Stimulated activated CD4-positive, alpha-beta T cell treated with anti-CD3 and anti-CD28 coated beads, Interleukin-1b, Interleukin-23, amount 100 ng/mL, for 1 hour (primary cell): ENCODE results near the gene RPTOR.

ENCODE experiments used
- DNase-seq, 2 donors: peaks; one replicate each; pipeline ENCODE4 v3.0.0-alpha.2; 2020; ENCODE audit warnings: low read depth in 2 of 2

Gene RPTOR

GRCh38 chr17:80961541-80962330 lies 417.1 kb downstream of the RPTOR start:
- no peak for DNase-seq

- DNase-seq = no peak
Measured at GRCh38 chr17:80962356-80963329, 418.0 kb downstream of the RPTOR start.

DNA sequence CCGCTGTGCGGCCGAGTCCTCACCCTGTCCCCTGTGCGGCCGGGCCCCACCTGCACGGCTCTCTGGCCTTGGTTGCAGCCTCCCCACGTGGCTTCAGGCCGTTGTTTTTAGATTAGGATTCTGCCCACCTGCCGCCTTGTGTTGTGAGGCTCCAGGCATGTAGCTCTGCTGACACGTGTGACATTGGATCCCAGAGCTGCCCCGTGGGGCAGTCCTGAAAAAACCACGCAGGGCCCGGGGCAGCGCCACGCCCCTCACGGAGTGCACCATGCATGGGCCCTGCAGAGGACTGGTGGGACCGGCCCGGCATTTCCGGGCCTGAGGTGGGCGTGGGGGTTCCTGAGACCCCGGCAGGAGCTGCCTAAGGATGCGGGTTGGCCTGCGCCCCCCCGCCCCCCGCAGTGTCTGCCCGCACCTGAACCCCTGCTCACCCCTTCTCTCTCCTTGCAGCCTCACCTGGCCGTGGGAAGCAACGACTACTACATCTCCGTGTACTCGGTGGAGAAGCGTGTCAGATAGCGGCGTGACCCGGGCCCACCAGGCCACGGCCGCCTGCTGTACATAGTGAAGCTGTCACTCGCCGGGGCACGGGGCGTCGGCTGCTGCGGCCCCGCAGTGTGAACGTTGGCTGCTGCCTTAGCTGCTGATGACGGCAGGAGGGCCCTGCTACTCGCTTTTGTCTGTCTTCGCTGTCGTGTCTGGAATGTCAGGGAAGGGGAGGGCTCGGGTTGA lies 419.3 kb downstream of the RPTOR start:
- DNase-seq = no peak

- no peak for DNase-seq
Measured at GRCh38 chr17:80964544-80964856, 419.9 kb downstream of the RPTOR start.

DNA sequence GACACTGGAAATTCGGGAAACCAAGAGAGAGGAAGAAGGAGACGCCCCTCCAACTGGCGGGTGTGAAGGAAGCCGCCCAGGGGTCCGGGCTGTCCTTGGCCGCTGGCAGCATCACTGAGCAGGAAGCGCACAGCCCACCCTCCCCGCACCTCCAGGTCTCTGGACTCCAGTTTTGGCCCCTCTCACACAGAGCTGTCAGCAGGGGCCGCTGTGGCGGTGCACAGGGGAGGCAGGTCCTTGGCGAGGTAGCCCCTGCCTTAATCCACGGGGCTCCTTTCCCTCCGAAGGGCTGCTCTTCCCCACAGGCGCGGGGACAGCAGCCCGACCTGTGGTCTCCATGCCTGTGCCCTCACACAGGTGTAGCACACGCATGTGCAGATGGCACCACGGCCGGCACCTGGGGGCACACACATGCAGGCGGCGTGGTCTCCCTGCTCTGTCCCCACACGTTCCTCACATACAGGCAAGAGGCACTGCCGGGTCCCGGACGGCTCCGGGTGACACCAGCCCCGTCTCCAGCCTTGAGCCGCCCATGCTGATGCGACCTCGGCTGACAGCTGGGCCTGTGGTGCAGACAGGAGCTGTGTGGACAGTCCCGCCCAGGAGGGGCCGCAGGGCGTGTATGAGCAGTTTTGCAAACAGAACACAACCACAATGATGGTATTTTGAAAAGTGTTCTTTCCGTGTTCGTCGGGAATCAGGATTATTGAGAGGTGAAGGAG lies 420.4 kb downstream of the RPTOR start:
- DNase-seq = no peak

- DNase-seq = no peak
Measured at GRCh38 chr17:80965606-80966005, 421.0 kb downstream of the RPTOR start.

DNA sequence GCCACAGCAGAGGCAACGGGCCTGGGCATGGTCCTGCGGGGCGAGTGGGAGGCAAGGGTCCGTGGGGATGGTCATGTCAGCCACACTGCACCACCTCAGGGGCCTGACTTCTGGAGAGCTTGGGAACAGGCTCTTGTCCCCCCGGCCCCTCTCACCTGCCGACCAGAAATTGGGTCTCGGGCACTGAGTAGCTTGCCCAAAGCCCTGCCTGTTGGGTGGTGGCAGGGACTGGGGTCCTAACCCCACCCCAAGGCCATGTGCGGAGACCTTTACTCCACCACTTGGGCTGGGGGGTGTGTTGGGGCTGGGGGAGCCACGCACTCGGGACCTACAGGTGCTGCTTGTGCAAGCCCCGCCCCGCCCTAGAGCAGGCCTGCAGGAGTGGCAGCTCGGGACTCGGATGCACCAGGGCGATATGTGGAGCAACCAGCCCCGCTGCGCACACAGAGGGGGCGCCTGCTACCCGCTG lies 422.8 kb downstream of the RPTOR start:
- no peak for DNase-seq

DNA sequence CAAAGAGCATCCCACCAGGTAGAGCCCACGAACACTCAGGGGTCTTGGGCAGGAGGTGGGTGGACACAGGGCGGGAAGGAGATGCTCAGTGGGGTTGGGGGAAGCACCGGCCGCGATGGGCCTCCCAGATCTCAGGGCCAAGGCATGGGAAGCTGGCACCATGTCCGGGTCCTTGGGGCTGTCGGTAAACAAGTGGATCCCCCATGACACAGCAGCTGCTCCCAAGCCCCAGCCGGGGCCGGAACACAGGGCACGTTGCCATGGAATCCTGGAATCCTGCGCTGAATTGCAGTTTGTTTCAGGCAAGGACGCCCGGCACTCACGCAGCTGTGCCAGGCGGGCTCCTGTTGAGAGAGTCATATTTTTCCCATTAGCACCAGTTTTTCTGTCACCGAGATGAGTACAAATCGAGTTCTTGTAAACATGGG lies 424.0 kb downstream of the RPTOR start:
- DNase-seq = no peak

- no peak for DNase-seq
Measured at GRCh38 chr17:80969030-80969673, 424.5 kb downstream of the RPTOR start.

DNA sequence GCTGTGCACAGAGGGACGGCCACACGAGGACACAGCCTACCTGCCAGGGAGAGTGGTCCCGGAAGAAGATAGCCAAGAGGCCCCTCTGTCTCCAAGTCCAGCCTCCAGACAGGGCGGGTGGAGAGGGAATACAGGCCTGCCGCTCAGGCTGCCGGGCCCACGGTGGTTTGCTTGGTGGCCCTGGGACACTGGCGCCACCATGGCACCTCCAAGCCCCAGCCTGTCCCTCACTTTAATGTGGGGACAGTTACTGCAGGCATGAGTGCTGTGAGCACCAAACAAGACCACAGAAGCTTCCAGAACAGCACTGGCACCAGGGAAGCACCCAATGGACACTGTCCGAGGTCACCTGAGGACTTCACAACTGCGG lies 425.0 kb downstream of the RPTOR start:
- DNase-seq = no peak

- no peak for DNase-seq
Measured at GRCh38 chr17:80970044-80970761, 425.6 kb downstream of the RPTOR start.

GRCh38 chr17:80970762-80971703 lies 426.4 kb downstream of the RPTOR start:
- DNase-seq = no peak

DNA sequence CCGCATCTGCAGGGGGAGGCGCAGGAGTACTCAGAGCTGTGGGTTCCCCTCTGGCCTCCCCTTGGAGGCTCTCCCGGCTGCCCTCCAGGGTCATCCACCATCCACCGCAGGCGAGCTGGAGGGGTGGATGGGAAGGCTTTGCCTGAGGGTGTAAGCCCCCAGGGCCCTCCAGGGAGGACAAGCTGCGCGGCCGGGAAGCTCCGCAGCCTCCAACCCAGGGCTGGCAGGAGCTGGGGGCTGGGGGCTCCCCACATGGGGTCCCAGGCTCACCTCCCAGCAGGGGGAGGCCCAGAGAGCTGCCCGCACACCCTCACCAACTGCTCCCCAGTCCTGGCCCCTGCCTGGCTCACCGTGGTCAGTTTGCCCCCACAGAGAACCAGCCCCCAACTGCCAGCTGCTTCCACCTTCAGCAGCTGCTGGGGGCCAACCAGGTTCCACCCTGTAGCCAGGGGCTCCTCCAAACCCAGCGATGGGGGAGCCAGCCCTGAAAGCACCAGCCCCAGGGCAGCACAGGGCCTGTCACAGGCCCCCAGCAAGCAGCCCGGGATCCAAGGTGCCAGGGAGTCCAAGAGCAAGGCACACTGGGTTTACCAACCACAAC lies 427.2 kb downstream of the RPTOR start:
- no peak for DNase-seq

DNA sequence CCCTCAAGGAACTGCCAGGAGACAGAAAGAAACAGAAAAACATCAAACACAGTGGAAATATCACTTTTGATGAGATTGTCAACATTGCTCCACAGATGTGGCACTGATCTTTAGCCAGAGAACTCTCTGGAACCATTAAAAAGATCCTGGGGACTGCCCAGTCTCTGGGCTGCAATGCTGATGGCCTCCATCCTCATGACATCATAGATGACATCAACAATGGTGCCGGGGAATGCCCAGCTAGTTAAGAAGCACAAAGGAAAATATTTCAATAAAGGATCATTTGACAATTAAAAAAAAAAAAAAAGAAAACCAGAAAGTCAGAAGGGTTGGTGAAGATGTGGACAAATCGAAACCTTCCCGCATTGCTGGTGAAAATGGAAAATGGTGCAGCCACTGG lies 432.1 kb downstream of the RPTOR start:
- DNase-seq = no peak

- no peak for DNase-seq
Measured at GRCh38 chr17:80977172-80977571, 432.5 kb downstream of the RPTOR start.

- DNase-seq = no peak
Measured at GRCh38 chr17:80978499-80979497, 434.2 kb downstream of the RPTOR start.

GRCh38 chr17:80979547-80980378 lies 435.1 kb downstream of the RPTOR start:
- no peak for DNase-seq
